Endothelial cell of umbilical vein (primary cell): ENCODE measurements around the gene SAFB. TPM values are rescaled to one million over a fixed set of nuclear protein-coding genes. Genes with fewer than 3 reads are reported as not detected.

ENCODE experiments used
- BruUV-seq: library from RNA; stranded (reverse); fragments of 400-500 nt; replicated peaks from 2 replicates; lab custom pipeline; 2021; lab: Mats Ljungman, UMichigan
- CTCF ChIA-PET: fragments of 300-600, 350-600 bp; sonication (Branson Sonifier 250); formaldehyde crosslinking; loops from one replicate; lab custom pipeline; 2021; ENCODE audit warnings: antibody characterized with exemption, inconsistent platforms; lab: Charles Lee
- POLR2A ChIA-PET: fragments of 300-600, 350-600 bp; sonication (Branson Sonifier 250); formaldehyde crosslinking; loops from one replicate; lab custom pipeline; 2021; ENCODE audit warnings: antibody characterized with exemption, inconsistent platforms; lab: Charles Lee
- DNase-seq: peaks from one replicate; pipeline ENCODE4 v3.0.0-alpha.2; 2011; ENCODE audit warnings: low read depth, low spot score
- FAIRE-seq: peaks from 2 replicates; lab custom pipeline; 2011; peaks lifted over from hg19 to GRCh38; lab: Jason Lieb, UNC
- H2AFZ ChIP-seq: 2 replicates; pipeline ENCODE4 v1.6.0; 2012; ENCODE audit warnings: low read depth, low read length, control low read depth, inconsistent platforms
- H3K27ac ChIP-seq: 2 replicates; pipeline ENCODE4 v1.5.1; 2011; ENCODE audit warnings: low read depth, mild to moderate bottlenecking, control low read depth, low read length, moderate library complexity; ENCODE audit not compliant: insufficient read depth
- H3K27me3 ChIP-seq, 2 experiments: 2 replicates each; pipeline versions ENCODE4 v1.6.0 to v1.6.1; 2011; ENCODE audit warnings: low read length in 2 of 2, mixed read lengths in 1 of 2; ENCODE audit not compliant: control insufficient read depth in 2 of 2, insufficient read depth in 2 of 2
- H3K36me3 ChIP-seq, 2 experiments: 2 replicates in 1 of 2; 3 replicates in 1 of 2; pipeline ENCODE4 v1.5.1; 2011; ENCODE audit warnings: low read length in 2 of 2, mild to moderate bottlenecking in 1 of 2, moderate library complexity in 1 of 2; ENCODE audit not compliant: control insufficient read depth in 2 of 2, insufficient read depth in 2 of 2; ENCODE audit errors: extremely low read depth in 1 of 2
- H3K4me1 ChIP-seq: 3 replicates; pipeline ENCODE4 v1.5.1; 2011; ENCODE audit warnings: mild to moderate bottlenecking, low read length; ENCODE audit not compliant: control insufficient read depth, insufficient read depth; ENCODE audit errors: extremely low read depth
- H3K4me2 ChIP-seq: 2 replicates; pipeline ENCODE4 v1.6.1; 2011; ENCODE audit warnings: low read length, control low read depth, mixed read lengths; ENCODE audit not compliant: insufficient read depth
- H3K4me3 ChIP-seq, 3 experiments: fragments of 200-600 bp in 1 of 3; sonication (generic), shearing (Covaris generic) in 1 of 3; replicated peaks in 1 of 3; 2 replicates each; pipeline ENCODE4 v1.5.1; 2011 to 2016; ENCODE audit warnings: control low read depth in 3 of 3, low read length in 3 of 3, mild to moderate bottlenecking in 2 of 3, inconsistent platforms in 1 of 3, low read depth in 1 of 3, moderate library complexity in 1 of 3; ENCODE audit not compliant: insufficient read depth in 1 of 3
- H3K79me2 ChIP-seq: 2 replicates; pipeline ENCODE4 v1.6.0; 2012; ENCODE audit warnings: low read length, inconsistent platforms; ENCODE audit not compliant: control insufficient read depth, insufficient read depth
- H3K9ac ChIP-seq: replicated peaks from 2 replicates; pipeline ENCODE3; 2011; ENCODE audit warnings: low read length, control low read depth; ENCODE audit not compliant: insufficient read depth; ENCODE audit errors: extremely low read depth
- H3K9me1 ChIP-seq: replicated peaks from 3 replicates; pipeline ENCODE4 v1.6.0; 2011; ENCODE audit warnings: mild to moderate bottlenecking, low read length; ENCODE audit not compliant: control insufficient read depth, insufficient read depth; ENCODE audit errors: extremely low read depth
- H3K9me3 ChIP-seq: replicated peaks from 2 replicates; pipeline ENCODE4 v1.5.1; 2012; ENCODE audit warnings: low read length, inconsistent platforms; ENCODE audit not compliant: control insufficient read depth, insufficient read depth
- H4K20me1 ChIP-seq: replicated peaks from 2 replicates; pipeline ENCODE3; 2011; ENCODE audit warnings: mild to moderate bottlenecking, low read length; ENCODE audit not compliant: control insufficient read depth, insufficient read depth; ENCODE audit errors: extremely low read depth
- CTCF ChIP-seq, 2 donors: IDR thresholded peaks; 1 replicate in 1 of 2; 2 replicates in 1 of 2; pipeline ENCODE4 v1.5.1; 2011; ENCODE audit warnings: low read length in 2 of 2, mild to moderate bottlenecking in 2 of 2, moderate library complexity in 2 of 2, control low read depth in 1 of 2, inconsistent platforms in 1 of 2, low read depth in 1 of 2; ENCODE audit not compliant: insufficient read depth in 1 of 2; ENCODE audit errors: extremely low read depth in 1 of 2
- EZH2 ChIP-seq: IDR thresholded peaks from 2 replicates; pipeline ENCODE4 v1.6.1; 2012; ENCODE audit warnings: borderline replicate concordance, low read depth, mild to moderate bottlenecking, moderate library complexity, low read length, inconsistent platforms; ENCODE audit not compliant: severe bottlenecking
- FOS ChIP-seq: IDR thresholded peaks from 2 replicates; pipeline ENCODE4 v1.6.1; 2011; ENCODE audit warnings: mild to moderate bottlenecking, low read length, moderate library complexity, borderline replicate concordance; ENCODE audit not compliant: insufficient read depth
- GATA2 ChIP-seq: IDR thresholded peaks from 2 replicates; pipeline ENCODE4 v1.7.0; 2011; ENCODE audit warnings: low read depth, mild to moderate bottlenecking, moderate library complexity, mixed read lengths, low read length; ENCODE audit not compliant: insufficient read length, insufficient read depth
- JUN ChIP-seq: IDR thresholded peaks from 2 replicates; pipeline ENCODE4 v1.6.1; 2011; ENCODE audit warnings: borderline replicate concordance, low read depth; ENCODE audit not compliant: insufficient read length, insufficient read depth
- MYC ChIP-seq: IDR thresholded peaks from one replicate; pipeline ENCODE4 v1.6.1; 2011; ENCODE audit warnings: mild to moderate bottlenecking, low read depth, low read length
- POLR2A ChIP-seq: IDR thresholded peaks from 2 replicates; pipeline ENCODE4 v1.6.1; 2012; ENCODE audit warnings: low read depth, mild to moderate bottlenecking, control low read depth, low read length
- POLR2AphosphoS5 ChIP-seq: IDR thresholded peaks from 2 replicates; pipeline ENCODE4 v1.6.1; 2012; ENCODE audit warnings: low read depth, mild to moderate bottlenecking, control low read depth, low read length, moderate library complexity; ENCODE audit not compliant: insufficient read depth
- dilution Hi-C: fragments of 300-500 bp; cut with MboI; formaldehyde crosslinking; loops from one replicate; pipeline ENCODE4 v1.15.0; 2019; ENCODE audit warnings: low sequenced_read_pairs; ENCODE audit not compliant: extremely low pct_ligation_motif_present
- intact Hi-C: fragments of 100-400 bp; cut with micrococcal nuclease; formaldehyde crosslinking; loops from one replicate; pipeline ENCODE4 v1.10.0; 2022
- polyA plus RNA-seq, 4 experiments: library from polyadenylated mRNA; depleted of rRNA in 3 of 4; stranded (reverse) in 3 of 4; unstranded in 1 of 4; fragments of >200 nt; gene quantifications; 2 replicates each; pipeline versions ENCODE4 v1.2.1 to v1.2.3, GENCODE V29; 2011 to 2012; ENCODE audit warnings: missing spikeins in 1 of 4
- total RNA-seq: library from RNA; stranded (reverse); gene quantifications from 2 replicates; pipeline ENCODE4 v1.2.3, GENCODE V29; 2021
- TF ChIP-seq, protein P1 (sequence below): IDR thresholded peaks from 2 replicates; pipeline ENCODE4 v1.6.1; 2011; ENCODE audit not compliant: insufficient read depth, insufficient read length

Gene SAFB
- total and polyA plus RNA-seq, 2 donors (not counting 3 experiments of a cell fraction or from before 2014, with no cell fraction given) = 44.7 to 109 TPM

DNA sequence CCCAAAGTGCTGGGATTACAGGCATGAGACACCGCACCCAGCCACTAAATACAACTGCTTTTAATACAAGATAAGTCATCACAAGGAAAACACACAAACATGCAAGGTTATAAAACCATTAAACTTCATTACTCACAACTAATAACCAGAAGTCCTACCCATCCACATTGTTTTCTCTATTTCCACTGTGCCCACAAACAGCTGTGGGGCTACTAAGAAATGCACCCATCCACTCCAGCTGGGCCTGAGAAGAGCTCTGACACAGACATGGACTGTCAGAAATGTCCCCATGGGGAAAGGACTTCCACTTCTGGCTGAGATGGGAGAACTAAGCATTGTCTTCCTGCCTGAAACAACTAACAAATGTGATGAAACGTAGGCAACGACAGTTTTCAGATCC, 17.5 kb upstream of the SAFB start:
- dilution Hi-C loops = no loop called here
- no peak for FAIRE-seq
- no peak overlapping the region for H3K27ac ChIP-seq
- no peaks in the 10 kb centered on the region for H3K4me1 ChIP-seq
- H3K36me3 ChIP-seq = peaks cover 29 to 49% of the 10 kb centered on the region in 2 experiments
- no peaks in the 10 kb centered on the region for H3K9me3 ChIP-seq
- no peak overlapping the region for H3K4me2 ChIP-seq
- BruUV-seq = no TSS peak
- TF ChIP-seq POLR2A = no peak
- TF ChIP-seq FOS = no peak
- TF ChIP-seq, protein P1, sequence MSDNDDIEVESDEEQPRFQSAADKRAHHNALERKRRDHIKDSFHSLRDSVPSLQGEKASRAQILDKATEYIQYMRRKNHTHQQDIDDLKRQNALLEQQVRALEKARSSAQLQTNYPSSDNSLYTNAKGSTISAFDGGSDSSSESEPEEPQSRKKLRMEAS = no peak
- TF ChIP-seq GATA2 = no peak
- no peak for TF ChIP-seq CTCF (IDR thresholded peaks at IDR 0.05; ENCODE audit: extremely low read depth in 1 of 2, insufficient read depth in 1 of 2, low read depth in 1 of 2, low read length in 2 of 2)
- no peak for TF ChIP-seq MYC
- TF ChIP-seq POLR2AphosphoS5 = no peak
- TF ChIP-seq EZH2 = no peak
- TF ChIP-seq JUN = no peak
- intact Hi-C loops = no loop called here
- H2AFZ ChIP-seq = no peak overlapping the region
- H4K20me1 ChIP-seq = peaks cover 2% of the 10 kb centered on the region
- POLR2A ChIA-PET = no interaction called here
- CTCF ChIA-PET = no interaction called here
- H3K4me3 ChIP-seq = no peak overlapping the region
- no peaks in the 10 kb centered on the region for H3K9me1 ChIP-seq
- no peak overlapping the region for H3K9ac ChIP-seq
- DNase-seq = no peak
- H3K27me3 ChIP-seq = no peaks in the 10 kb centered on the region
- peaks cover 23% of the 10 kb centered on the region for H3K79me2 ChIP-seq
